HG03460 (cell line): Measurements from ENCODE around the gene NUP210L.

Source experiments
- ATAC-seq: cut with Tn5 transposase; IDR thresholded peaks from one replicate; pipeline ENCODE4 v1.9.1; 2021; ENCODE audit not compliant: unreplicated experiment

NUP210L gene

GRCh38 chr1:153945795-153946621, 208.9 kb downstream of the NUP210L start:
- peak; percentile 60 for ATAC-seq

DNA sequence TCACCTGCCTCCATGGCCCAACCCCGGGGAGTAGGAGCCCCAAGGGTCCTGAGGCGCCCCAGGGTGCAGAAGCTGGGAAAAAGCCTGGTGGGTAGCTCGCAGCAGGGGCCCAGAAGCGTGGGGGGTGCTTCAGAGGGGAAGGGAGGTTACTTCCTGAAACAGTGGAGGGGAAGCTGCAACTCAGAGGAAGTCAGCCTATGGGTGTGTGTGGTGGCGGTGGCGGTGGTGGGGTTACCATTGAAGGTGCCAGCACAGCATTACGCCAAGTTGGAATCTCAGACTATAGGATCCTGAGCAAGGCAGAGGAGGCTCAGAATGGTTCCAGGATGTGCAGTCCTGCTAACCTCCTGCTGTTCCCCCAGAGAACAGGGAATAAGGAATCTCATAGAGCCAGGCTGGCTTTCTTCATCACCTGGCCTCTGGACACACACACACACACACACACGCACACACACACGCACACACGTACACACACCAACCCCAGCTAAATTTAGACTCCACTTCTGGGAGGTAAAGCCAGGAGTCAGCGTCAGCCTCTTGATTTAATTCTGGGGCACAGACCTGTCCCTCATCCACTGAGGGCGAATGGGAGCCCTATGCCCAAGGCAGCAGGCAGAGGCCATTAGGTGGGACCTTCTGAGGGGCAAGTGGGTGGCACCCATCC, 209.6 kb downstream of the NUP210L start:
- ATAC-seq, result peak; percentile 30

DNA sequence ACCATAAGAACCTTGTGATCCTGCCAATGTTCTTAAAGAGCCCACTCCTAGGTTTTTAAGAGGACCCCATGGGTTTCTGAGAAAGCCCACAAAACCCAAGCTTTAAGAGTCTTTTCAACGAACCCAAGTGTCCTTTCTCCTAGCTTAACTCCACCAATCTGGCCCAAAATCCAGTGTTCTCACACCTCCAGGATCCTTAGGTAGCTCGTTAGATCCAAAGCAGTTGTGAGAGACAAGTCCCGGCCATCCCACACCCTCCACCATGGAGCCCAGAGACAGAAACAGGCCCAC, 210.1 kb downstream of the NUP210L start:
- ATAC-seq, result no peak

GRCh38 chr1:153944005-153944826, 210.7 kb downstream of the NUP210L start:
- no peak for ATAC-seq

DNA sequence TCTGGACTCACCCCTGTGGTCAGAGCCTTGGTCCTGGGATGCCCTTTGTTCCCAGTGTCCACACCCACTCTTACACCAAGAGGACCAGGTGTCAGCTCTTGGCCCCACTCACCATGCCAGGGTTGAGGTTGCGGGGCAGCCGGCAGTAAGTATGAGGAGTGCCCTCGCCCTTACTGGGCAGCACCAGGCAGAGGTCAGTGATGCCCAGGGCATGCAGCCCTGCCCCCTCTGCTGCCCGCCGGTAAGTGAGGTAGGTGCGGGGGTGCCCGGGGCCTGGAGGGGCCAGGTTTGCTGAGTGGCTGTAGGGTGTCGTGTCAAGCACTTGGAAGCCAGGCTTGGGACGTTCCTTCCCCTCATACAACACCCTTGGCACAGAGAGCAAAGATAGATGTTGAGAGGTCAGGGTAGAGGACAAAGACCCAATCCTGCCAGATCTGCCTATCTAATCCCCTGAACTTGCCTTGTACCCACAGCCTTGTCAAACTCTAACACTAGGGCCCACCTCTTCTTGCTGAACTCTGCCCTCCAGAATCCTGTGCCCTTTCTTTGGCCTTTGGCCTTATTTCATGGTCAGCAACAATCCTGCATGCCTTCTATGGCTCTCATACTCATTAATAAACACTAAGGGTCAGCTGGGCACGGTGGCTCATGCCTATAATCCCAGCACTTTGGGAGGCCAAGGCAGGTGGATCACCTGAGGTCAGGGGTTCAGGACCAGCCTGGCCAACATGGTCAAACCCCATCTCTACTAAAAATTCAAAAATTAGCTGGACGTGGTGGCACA, 211.9 kb downstream of the NUP210L start:
- ATAC-seq, result no peak
